Nucleus accumbens (tissue), 56 donors: Measurements from ENCODE around the gene UBXN7.
"Not testable (repeated sequence)": the region's sequence is repeated elsewhere in the genome, so short reads cannot be mapped to it uniquely, and the experiment has no call there.

Experiments used
- DNase-seq, 56 donors: peaks; one replicate each; lab custom pipeline; 2025; lab: John Stamatoyannopoulos, UW

The UBXN7 gene

GRCh38 chr3:196358540-196358939 lies 73.7 kb downstream of the UBXN7 start:
- DNase-seq: not testable (repeated sequence)

DNA sequence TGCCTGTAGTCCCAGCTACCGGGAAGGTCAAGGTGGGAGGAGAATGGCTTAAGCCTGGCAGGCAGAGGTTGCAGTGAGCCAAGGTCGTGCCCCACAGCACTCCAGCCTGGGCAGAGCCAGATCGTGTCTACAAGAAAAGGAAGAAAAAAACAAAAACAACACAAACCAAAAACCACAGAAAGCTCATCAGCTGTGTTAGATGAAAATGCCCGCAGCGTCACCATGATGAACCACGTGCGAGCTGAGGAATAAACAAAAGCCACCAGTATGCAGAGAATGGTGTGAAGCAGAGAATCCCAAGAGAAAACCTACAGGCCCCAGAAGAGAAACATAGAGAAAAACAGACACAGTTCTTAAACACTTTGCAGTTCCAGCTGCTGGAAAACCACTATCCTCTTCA lies 74.3 kb downstream of the UBXN7 start:
- no peak for DNase-seq

DNA sequence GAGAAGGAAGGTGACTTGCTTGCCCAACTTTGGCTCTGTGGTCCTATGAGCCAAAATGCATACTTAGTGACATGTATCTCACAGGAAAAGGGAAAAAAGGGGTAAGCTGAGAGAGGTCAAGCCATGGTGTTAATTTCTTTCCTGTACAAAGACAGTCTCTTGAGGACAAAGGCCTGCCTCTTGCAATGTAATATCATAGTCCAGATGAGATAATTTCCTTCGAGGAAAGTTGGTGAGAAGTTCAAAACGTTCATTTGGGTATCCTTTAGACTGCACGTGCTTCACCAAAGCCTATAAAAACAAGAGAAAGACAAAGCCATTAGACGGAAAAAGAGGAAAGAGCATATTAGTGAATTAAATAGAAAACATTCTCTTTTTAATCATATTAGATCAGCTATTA lies 75.7 kb downstream of the UBXN7 start:
- no peak for DNase-seq

DNA sequence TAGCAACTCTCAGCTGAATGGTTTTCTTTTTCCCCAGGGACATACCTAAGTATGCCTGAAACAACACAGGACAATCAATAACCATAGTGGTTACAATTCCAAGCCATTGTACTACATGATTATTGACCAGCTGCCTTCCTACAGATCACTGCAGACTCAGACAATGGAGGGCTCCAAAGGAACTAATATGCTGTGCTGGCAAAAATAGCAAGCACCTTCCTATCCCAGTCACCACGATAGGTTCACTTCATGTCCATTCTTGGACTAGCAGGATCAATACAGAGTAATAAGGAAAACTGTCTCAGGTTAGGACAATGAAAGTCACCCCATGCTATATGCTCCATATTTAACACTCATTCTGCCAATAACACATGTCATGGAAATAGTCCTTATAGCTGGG lies 76.6 kb downstream of the UBXN7 start:
- DNase-seq: no peak

GRCh38 chr3:196354132-196354531 lies 78.1 kb downstream of the UBXN7 start:
- DNase-seq: no peak

DNA sequence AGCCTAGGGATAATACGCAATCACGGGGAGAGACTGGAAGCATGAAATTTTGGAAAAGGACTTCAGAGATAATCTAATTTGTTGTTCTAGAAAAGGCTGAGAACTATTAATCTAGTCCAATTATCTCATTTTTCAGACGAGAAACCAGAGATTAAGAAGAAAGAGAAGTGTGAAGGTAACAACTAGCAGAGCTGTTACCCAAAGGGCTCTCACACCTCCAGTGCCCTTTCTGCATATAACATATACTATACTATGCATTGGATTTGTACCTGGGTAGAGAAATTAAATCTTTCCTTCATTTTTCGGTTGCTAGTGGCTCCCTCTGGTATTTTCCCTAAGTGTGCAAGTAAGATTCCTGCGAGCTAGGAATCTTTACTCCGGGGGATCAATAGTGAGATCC lies 80.7 kb downstream of the UBXN7 start:
- no peak for DNase-seq

GRCh38 chr3:196350067-196350466 lies 82.2 kb downstream of the UBXN7 start:
- no peak for DNase-seq

GRCh38 chr3:196348698-196349097 lies 83.5 kb downstream of the UBXN7 start:
- no peak for DNase-seq

GRCh38 chr3:196344663-196345062 lies 87.6 kb downstream of the UBXN7 start:
- no peak for DNase-seq

DNA sequence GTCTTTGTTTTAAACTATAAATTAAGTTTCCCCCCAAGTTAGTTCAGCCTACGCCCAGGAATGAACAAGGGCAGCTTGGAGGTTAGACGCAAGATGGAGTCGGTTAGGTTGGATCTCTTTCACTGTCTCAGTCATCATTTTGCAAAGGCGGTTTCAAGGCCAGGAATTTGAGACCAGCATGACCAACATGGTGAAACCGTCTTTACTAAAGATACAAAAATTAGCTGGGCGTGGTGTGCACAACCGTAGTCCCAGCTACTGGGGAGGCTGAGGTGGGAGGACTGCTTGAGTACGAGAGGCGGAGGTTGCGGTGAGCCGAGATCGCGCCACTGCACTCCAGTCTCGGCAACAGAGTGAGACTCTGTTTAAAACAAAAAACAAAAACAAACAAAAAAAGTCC lies 88.3 kb downstream of the UBXN7 start:
- DNase-seq: not testable (repeated sequence)

DNA sequence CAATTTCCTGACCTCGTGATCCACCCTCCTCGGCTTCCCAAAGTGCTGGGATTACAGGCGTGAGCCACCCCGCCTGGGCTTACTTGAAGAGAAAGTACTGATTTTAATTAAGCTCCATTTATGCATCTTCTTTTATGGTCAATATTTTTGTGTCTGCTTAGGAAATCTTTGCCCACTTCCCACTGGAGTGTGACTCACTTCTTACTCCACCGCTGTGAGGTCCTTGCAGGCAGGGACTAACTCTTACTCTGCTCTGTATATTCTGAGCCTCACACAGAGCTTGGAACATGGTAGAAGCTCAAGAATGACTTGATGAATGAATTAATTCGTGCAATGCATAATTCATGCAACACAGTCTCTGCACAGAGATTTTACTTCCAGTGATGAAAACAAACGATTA lies 91.1 kb downstream of the UBXN7 start:
- DNase-seq: no peak

DNA sequence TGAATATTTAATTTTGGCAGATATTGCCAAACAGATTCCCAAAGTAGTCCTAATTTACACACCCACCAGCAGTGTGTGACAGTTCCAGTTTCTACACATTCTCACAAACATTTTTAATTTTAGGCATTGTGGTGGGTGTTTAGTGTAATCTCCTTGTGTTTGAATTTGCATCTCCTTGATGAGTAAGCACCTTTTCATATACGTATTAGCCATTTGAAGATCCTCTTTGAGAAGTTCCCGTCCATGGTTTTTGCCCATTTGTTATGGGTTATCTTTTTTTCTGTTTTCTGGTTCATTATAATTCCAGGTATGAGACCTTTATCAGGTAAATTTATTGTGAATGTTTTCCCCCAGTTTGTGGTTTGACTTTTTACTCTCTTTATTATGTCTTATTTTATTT lies 91.8 kb downstream of the UBXN7 start:
- no peak for DNase-seq

DNA sequence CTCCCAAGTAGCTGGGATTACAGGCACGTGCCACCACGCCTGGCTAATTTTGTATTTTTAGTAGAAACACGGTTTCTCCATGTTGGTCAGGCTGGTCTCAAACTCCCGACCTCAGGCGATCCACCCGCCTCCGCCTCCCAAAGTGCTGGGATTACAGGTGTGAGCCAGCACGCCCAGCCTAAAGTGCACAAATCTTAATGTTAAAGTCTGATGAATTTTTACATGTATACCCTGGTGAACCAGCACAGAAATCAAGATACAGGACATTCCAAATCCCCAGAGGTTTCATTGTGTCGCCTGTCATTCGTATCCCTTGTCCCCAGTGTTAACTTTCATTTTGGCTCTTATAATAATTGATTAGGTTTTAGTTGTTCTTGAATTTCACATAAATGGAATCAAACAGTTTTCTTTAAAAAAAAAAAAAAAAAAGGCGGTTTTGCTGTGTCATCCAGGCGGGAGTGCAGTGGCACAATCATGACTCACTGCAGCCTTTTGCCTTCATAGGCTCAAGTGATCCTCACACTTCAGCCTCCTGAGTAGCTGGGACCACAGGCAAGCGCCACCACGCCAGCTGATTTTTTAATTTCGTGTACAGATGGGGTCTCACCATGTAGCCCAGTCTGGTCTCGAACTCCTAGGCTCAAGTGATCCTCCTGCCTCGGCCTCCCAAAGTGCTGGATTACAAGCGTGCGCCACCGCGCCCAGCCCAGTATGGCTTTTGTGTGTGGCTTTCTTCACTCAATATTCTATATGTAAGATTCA lies 92.6 kb downstream of the UBXN7 start:
- no peak for DNase-seq

GRCh38 chr3:196339044-196339443 lies 93.2 kb downstream of the UBXN7 start:
- no peak for DNase-seq

DNA sequence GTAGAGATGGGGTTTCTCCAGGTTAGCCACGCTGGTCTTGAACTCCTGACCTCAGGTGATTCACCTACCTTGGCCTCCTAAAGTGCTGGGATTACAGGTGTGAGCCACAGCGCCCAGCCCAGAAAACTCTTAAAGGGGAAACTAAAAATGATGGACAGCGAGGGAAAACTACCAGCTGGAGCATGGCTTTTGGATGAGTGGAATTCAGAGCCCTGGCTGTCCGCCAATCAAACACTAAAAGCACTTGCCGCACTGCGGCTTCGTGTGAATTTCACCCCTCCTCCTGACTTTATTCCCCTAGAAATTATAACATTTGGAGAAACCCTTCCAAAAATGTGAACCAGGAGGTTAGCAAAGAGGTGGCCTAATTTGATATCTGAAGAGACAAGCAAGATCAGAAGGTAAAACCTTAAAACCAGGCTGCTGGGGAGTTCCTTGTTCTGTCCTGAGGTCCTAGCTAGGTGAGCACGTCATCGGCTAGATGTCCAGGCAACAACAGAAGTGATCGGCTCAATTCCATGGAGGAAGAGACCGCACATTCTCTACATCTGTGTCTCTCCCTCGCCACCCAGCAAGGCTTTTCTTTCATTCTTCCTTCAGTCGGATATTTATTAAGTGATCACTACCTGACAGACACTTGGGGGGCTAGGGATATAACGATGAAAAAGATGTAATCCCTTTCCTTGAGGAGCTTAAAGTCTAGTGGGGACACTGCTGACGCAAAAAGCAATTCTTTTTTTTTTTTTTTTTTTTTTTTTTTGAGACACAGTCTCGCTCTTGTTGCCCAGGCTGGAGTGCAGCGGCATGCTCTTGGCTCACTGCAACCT lies 95.7 kb downstream of the UBXN7 start:
- no peak for DNase-seq

DNA sequence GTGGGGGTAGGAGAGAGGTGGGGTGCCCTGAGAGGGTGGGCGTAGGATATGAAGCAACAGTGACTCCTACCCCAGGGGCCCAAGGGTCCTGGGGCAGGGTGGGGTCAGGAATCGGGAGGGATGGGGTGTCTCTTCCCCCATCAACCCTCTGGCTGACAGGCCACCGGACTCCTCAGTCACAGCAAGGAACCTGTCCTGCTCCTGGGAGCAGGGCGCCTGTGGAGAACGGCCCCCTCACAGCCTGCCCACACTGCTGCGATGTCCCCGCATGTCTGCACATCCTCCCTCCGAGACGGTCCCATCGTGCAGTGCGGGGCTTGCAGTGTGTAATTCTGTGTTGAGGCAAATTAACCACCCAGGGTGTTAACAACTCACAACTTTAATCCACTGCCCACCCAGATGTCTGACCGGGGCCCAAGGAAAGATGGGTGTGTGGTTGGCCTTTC lies 96.7 kb downstream of the UBXN7 start:
- no peak for DNase-seq

DNA sequence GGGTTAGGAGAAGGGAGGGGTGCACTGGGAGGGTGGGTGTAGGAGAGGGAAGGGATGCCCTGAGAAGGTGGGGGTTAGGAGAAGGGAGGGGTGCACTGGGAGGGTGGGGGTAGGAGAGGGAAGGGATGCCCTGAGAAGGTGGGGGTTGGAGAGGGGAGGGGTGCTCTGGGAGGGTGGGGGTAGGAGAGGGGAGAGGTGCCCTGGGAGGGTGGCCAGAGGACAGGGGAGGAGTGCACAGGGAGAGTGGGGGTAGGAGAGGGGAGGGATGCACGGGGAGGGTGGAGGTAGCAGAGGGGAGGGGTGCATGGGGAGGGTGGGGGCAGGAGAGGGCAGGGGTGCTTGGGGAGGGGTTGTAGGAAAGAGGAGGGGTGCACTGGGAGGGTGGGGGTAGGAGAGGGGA lies 97.2 kb downstream of the UBXN7 start:
- DNase-seq: no peak

GRCh38 chr3:196332168-196332567 lies 100.1 kb downstream of the UBXN7 start:
- DNase-seq: no peak

DNA sequence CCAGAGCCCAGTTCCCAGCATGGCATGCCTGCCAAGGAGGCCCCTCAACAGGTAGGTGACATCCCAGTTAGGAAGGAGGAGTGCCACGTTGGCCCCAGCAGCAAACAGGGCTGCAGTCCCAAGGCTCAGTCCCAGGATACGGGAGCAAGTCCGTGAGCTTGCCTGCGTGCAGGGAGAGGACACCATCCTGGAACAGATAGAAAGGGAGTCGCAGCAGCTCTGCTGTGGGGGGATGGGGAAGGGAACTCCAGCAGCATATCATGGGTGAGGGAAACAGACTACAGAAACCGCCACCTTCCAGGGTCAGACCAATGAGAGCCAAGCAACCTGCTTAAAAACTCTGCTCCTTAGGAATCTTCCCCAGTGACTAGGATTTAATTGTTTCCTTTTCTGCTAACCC lies 104.8 kb downstream of the UBXN7 start:
- DNase-seq: no peak

DNA sequence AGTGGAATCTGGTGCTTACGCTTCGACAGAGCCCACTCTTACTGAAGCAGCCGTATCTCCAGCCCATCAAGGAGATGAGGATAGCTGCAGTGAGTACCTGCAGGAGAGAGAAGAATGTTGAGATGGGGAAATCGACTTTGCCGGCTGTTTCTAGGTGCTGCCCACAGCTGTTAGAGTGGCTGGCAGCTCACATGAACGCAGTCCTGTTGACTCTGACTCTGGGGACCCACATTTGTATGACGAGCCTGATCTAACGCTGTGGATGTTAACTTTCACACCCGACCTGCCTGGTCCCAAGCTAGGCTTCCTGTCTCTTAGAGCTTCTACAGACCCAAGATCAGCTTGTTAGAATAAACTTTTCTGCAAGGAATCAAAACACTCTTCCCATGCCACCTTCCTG lies 105.3 kb downstream of the UBXN7 start:
- no peak for DNase-seq

DNA sequence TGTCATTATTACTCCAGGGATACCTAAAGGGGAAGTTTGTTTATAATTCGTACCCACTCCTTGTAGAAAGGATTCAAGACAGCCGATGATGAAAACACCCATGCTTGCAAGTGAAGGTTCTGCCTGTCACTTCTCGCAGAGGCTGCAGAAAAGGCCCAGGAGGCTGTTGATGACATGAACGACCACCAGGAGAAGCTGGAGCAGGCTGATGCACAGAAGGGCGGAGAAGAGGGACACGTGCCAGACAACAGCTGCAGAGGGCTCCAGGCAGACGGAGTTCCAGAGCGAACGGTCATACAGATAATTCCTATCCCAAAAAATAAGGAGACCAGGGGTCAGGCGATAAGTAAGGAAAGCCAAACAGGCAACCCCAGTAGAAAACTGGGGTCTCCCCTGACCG lies 108.5 kb downstream of the UBXN7 start:
- no peak for DNase-seq

- no peak for DNase-seq
Measured at GRCh38 chr3:196323016-196323415, 109.2 kb downstream of the UBXN7 start.
